Ectodermal cell (in vitro differentiated cells): ENCODE data around the gene CNOT6L. TPM values are rescaled to one million over a fixed set of nuclear protein-coding genes. Genes with fewer than 3 reads are reported as not detected.
"Not testable (repeated sequence)": the region's sequence is repeated elsewhere in the genome, so short reads cannot be mapped to it uniquely, and the experiment has no call there.

Experiments
- H3K27ac ChIP-seq: 2 replicates; pipeline ENCODE4 v1.7.0; 2013; ENCODE audit warnings: mild to moderate bottlenecking, low read depth, low read length; ENCODE audit not compliant: insufficient read depth, poor library complexity, severe bottlenecking
- H3K27me3 ChIP-seq: 2 replicates; pipeline ENCODE4 v1.7.0; 2013; ENCODE audit warnings: mild to moderate bottlenecking, low read length; ENCODE audit not compliant: insufficient read depth, control insufficient read depth, poor library complexity, severe bottlenecking
- H3K36me3 ChIP-seq: one replicate; pipeline ENCODE4 v1.7.0; 2013; ENCODE audit warnings: low read length; ENCODE audit not compliant: control insufficient read depth, insufficient read depth
- H3K4me1 ChIP-seq: one replicate; pipeline ENCODE4 v1.7.0; 2013; ENCODE audit warnings: low read length; ENCODE audit not compliant: control insufficient read depth, insufficient read depth
- H3K4me3 ChIP-seq: 2 replicates; pipeline ENCODE4 v1.7.0; 2013; ENCODE audit warnings: low read depth, low read length, control low read depth; ENCODE audit not compliant: insufficient read depth
- H3K9me3 ChIP-seq: 2 replicates; pipeline ENCODE4 v1.7.0; 2013; ENCODE audit warnings: mild to moderate bottlenecking, low read length, moderate library complexity; ENCODE audit not compliant: control insufficient read depth
- WGBS, 2 experiments: methylation state at CpG; one replicate each; pipeline ENCODE4 v1.1.7; 2013; ENCODE audit warnings: missing lambda C conversion rate in 2 of 2; 5-methylcytosine and 5-hydroxymethylcytosine counted together
- polyA plus RNA-seq, 4 experiments: library from polyadenylated mRNA; stranded (reverse); fragments of 50-300 nt; gene quantifications; one replicate each; pipeline ENCODE4 v1.2.3, GENCODE V29; 2013

The CNOT6L gene
- polyA plus RNA-seq (2013, experiment 1 of 4): 4.4 TPM
- polyA plus RNA-seq (2013, experiment 2 of 4): 3.4 TPM
- 4.2 TPM for polyA plus RNA-seq (2013, experiment 3 of 4)
- 4.1 TPM for polyA plus RNA-seq (2013, experiment 4 of 4)

- Histone ChIP-seq H3K36me3 (no peaks in the 10 kb centered on the region), H3K9me3 (no peaks in the 10 kb centered on the region), H3K27me3 (peaks cover 26% of the 10 kb centered on the region), H3K4me1 (peaks cover 5% of the 10 kb centered on the region), H3K4me3 (peak within 1 kb of the TSS; percentile 71), H3K27ac (peak within 1 kb of the TSS; percentile 3)
- WGBS, 2 experiments: 0% methylated on average over 88 to 89 of the region's 89 CpGs
These were observed at the start of gene CNOT6L for GRCh38 chr4:77818602-77819403. TSS of gene CNOT6L (minus strand) at chr4:77819368. CDS start at chr4:77819308, 60 bp downstream.

GRCh38 chr4:77865259-77865658 lies 46.1 kb upstream of the CNOT6L start:
- Histone ChIP-seq H3K27ac (no peak overlapping the region), H3K4me3 (no peak overlapping the region), H3K36me3 (no peaks in the 10 kb centered on the region), H3K27me3 (no peaks in the 10 kb centered on the region), H3K9me3 (no peaks in the 10 kb centered on the region), H3K4me1 (peaks cover 4% of the 10 kb centered on the region)
- WGBS, 2 experiments: 95 to 98% methylated on average over 3 of the region's 3 CpGs

- not testable (repeated sequence) for H3K9me3 ChIP-seq, H3K27me3 ChIP-seq, H3K36me3 ChIP-seq, H3K4me1 ChIP-seq, H3K27ac ChIP-seq
- WGBS, 2 experiments: 34% methylated on average over 14 of the region's 14 CpGs
- H3K4me3 ChIP-seq: peak overlapping the region; percentile 91
These were observed 44.2 kb upstream of the CNOT6L start for GRCh38 chr4:77863341-77863740.

GRCh38 chr4:77862478-77863216 lies 43.5 kb upstream of the CNOT6L start, which contains the start of gene MRPL1:
TSS of gene MRPL1 (plus strand) at chr4:77862830. CDS start at chr4:77862849, 19 bp downstream.
- 0% methylated on average over 33 of the region's 33 CpGs for WGBS, 2 experiments
- Histone ChIP-seq H3K4me3 (peak within 1 kb of the TSS; percentile 91), H3K27me3 (no peaks in the 10 kb centered on the region), H3K36me3 (no peaks in the 10 kb centered on the region), H3K9me3 (no peaks in the 10 kb centered on the region), H3K4me1 (peaks cover 4% of the 10 kb centered on the region), H3K27ac (peak within 1 kb of the TSS; percentile 92)

- 98 to 100% methylated on average over 1 of the region's 1 CpG for WGBS, 2 experiments
- H3K4me3 ChIP-seq: no peak overlapping the region
- peaks cover 4% of the 10 kb centered on the region for H3K4me1 ChIP-seq
- no peaks in the 10 kb centered on the region for H3K27me3 ChIP-seq
- H3K36me3 ChIP-seq: no peaks in the 10 kb centered on the region
- no peaks in the 10 kb centered on the region for H3K9me3 ChIP-seq
- H3K27ac ChIP-seq: no peak overlapping the region
These were observed 42.3 kb upstream of the CNOT6L start for GRCh38 chr4:77861495-77861894.

- H3K36me3 ChIP-seq: no peaks in the 10 kb centered on the region
- H3K27me3 ChIP-seq: no peaks in the 10 kb centered on the region
- no peak overlapping the region for H3K4me3 ChIP-seq
- 92 to 98% methylated on average over 3 of the region's 3 CpGs for WGBS, 2 experiments
- H3K27ac ChIP-seq: no peak overlapping the region
- H3K4me1 ChIP-seq: peaks cover 4% of the 10 kb centered on the region
- no peaks in the 10 kb centered on the region for H3K9me3 ChIP-seq
These were observed 40.1 kb upstream of the CNOT6L start for GRCh38 chr4:77859256-77859655.

- no peak overlapping the region for H3K27ac ChIP-seq
- H3K27me3 ChIP-seq: no peaks in the 10 kb centered on the region
- no peaks in the 10 kb centered on the region for H3K9me3 ChIP-seq
- WGBS, 2 experiments: 40 to 93% methylated on average over 1 of the region's 1 CpG
- H3K4me3 ChIP-seq: no peak overlapping the region
- H3K4me1 ChIP-seq: no peaks in the 10 kb centered on the region
- H3K36me3 ChIP-seq: no peaks in the 10 kb centered on the region
These were observed 37.0 kb upstream of the CNOT6L start for GRCh38 chr4:77856152-77856551.

- Histone ChIP-seq H3K4me1 (no peaks in the 10 kb centered on the region), H3K36me3 (no peaks in the 10 kb centered on the region), H3K27ac (no peak overlapping the region), H3K9me3 (no peaks in the 10 kb centered on the region), H3K4me3 (no peak overlapping the region), H3K27me3 (no peaks in the 10 kb centered on the region)
- WGBS, 2 experiments: 95% methylated on average over 5 to 7 of the region's 7 CpGs
These were observed 35.4 kb upstream of the CNOT6L start for GRCh38 chr4:77854431-77855111.

GRCh38 chr4:77852892-77853495 lies 33.8 kb upstream of the CNOT6L start:
- Histone ChIP-seq H3K4me1 (no peaks in the 10 kb centered on the region), H3K27me3 (no peaks in the 10 kb centered on the region), H3K36me3 (no peaks in the 10 kb centered on the region), H3K27ac (no peak overlapping the region), H3K9me3 (no peaks in the 10 kb centered on the region), H3K4me3 (no peak overlapping the region)
- 66 to 78% methylated on average over 5 to 6 of the region's 7 CpGs for WGBS, 2 experiments
